Activated T-helper 1 cell treated with anti-CD3 and anti-CD28 coated beads, Interleukin-12 subunit alpha, Interleukin-12 subunit beta, Interleukin-2, Interleukin-4 antibody, amounts not matched to agents 30 ng/mL and 10 ng/mL and 1 ng/mL, durations not matched to agents 14 hours and 24 hours and 36 hours (primary cell): ENCODE results near the gene OR2T29. TPM values are rescaled to one million over a fixed set of nuclear protein-coding genes. Genes with fewer than 3 reads are reported as not detected.
"Not testable (repeated sequence)": the region's sequence is repeated elsewhere in the genome, so short reads cannot be mapped to it uniquely, and the experiment has no call there.

Experiments
- DNase-seq: peaks from one replicate; pipeline ENCODE4 v3.0.0; 2021; ENCODE audit warnings: low spot score
- H3K27ac Mint-ChIP-seq: one replicate; pipeline ENCODE4 v1.8.0; 2021; ENCODE audit warnings: mild to moderate bottlenecking, mixed read lengths
- H3K27me3 Mint-ChIP-seq: one replicate; pipeline ENCODE4 v1.8.0; 2022; ENCODE audit warnings: mild to moderate bottlenecking, moderate library complexity, mixed read lengths; ENCODE audit not compliant: insufficient read depth
- H3K36me3 Mint-ChIP-seq: one replicate; pipeline ENCODE4 v1.8.0; 2021; ENCODE audit warnings: low read depth, mixed read lengths
- H3K4me1 Mint-ChIP-seq: one replicate; pipeline ENCODE4 v1.8.0; 2021; ENCODE audit warnings: low read depth, mixed read lengths
- H3K4me3 Mint-ChIP-seq: one replicate; pipeline ENCODE4 v1.8.0; 2021; ENCODE audit warnings: mild to moderate bottlenecking, moderate library complexity, mixed read lengths
- H3K9me3 Mint-ChIP-seq: one replicate; pipeline ENCODE4 v1.8.0; 2021; ENCODE audit warnings: mixed read lengths
- intact Hi-C: fragments of 100-400 bp; cut with micrococcal nuclease; formaldehyde crosslinking; loops from one replicate; pipeline ENCODE4 v1.15.1; 2024
- total RNA-seq: library from RNA; stranded (reverse); gene quantifications from 2 replicates; pipeline ENCODE4 v1.2.3, GENCODE V29; 2022

OR2T29 gene, protein sequence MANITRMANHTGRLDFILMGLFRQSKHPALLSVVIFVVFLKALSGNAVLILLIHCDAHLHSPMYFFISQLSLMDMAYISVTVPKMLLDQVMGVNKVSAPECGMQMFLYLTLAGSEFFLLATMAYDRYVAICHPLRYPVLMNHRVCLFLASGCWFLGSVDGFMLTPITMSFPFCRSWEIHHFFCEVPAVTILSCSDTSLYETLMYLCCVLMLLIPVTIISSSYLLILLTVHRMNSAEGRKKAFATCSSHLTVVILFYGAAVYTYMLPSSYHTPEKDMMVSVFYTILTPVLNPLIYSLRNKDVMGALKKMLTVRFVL
- total RNA-seq = not detected in 2 replicates

- DNase-seq, H3K36me3 Mint-ChIP-seq, H3K4me1 Mint-ChIP-seq, H3K9me3 Mint-ChIP-seq, H3K27ac Mint-ChIP-seq, H3K4me3 Mint-ChIP-seq, intact Hi-C loops, H3K27me3 Mint-ChIP-seq: not testable (repeated sequence)
Measured at GRCh38 chr1:248562672-248563071, at the start of gene OR2T29. TSS of gene OR2T29 (minus strand) at chr1:248562772. CDS start at chr1:248559491, 3,281 bp downstream.

- no peaks in the 10 kb centered on the region for H3K9me3 Mint-ChIP-seq
- no peaks in the 10 kb centered on the region for H3K27me3 Mint-ChIP-seq
- intact Hi-C loops = loop anchor here (10.0 kb wide), 1 partner anchor 207 kb away; the partner anchor contains the start of gene OR2T1
- no peak for DNase-seq
- no peak overlapping the region for H3K4me3 Mint-ChIP-seq
- H3K4me1 Mint-ChIP-seq = peaks cover 19% of the 10 kb centered on the region
- H3K27ac Mint-ChIP-seq = peak overlapping the region; percentile 44
- no peaks in the 10 kb centered on the region for H3K36me3 Mint-ChIP-seq
Measured at GRCh38 chr1:248611883-248612414, 49.4 kb upstream of the OR2T29 start.

- Mint-ChIP-seq H3K36me3 (no peaks in the 10 kb centered on the region), H3K4me1 (peaks cover 19% of the 10 kb centered on the region), H3K27ac (no peak overlapping the region), H3K4me3 (no peak overlapping the region), H3K27me3 (no peaks in the 10 kb centered on the region), H3K9me3 (no peaks in the 10 kb centered on the region)
- no peak for DNase-seq
- intact Hi-C loops = loop anchor here (10.0 kb wide), 1 partner anchor 206 kb away; the partner anchor contains the start of gene OR2T1
Measured at GRCh38 chr1:248610301-248610700, 47.7 kb upstream of the OR2T29 start.

DNA sequence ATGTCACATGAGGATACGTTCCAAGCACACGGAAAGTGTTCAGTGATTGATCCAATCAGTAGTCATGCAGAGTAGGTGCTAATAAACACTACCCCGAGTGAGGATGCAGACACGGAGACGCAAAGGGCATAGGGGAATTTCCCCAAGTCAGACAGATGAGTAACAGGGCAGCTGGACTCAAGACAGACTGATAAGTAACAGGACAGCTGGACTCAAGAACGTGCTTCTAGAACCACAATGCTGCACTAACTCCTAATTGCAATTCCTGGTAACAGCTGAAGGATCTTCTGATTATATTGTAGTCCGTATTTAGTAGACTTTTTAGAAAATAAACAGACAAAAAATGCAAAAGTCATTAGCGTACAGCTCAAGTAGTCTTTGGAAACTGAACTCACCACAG is 36.8 kb upstream of the OR2T29 start:
- Mint-ChIP-seq H3K4me1 (peaks cover 5% of the 10 kb centered on the region), H3K4me3 (no peak overlapping the region), H3K27ac (no peak overlapping the region), H3K36me3 (no peaks in the 10 kb centered on the region), H3K27me3 (no peaks in the 10 kb centered on the region), H3K9me3 (no peaks in the 10 kb centered on the region)
- no peak for DNase-seq
- intact Hi-C loops = no loop called here

DNA sequence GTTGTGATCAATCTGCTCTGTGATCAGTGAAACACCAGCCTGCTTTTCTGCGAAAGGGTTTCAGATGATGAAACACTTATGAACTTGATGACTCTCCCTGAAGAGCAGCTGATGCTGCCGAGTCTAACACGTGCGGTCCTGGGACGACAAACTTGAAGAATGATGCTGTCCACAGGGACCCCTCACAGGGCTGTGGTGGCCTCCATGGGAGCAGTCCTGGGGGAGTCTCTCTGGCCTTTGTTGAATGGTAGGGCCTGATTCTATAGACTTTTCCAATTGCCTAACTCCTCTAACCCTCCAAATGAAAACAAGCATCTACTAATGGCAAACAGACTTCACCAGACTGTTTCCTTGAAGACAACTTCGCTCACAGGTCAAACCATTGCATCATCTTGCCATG is 35.0 kb upstream of the OR2T29 start, which contains the start of gene OR2T10:
OR2T10 (minus strand) TSS at position 112 of the 400 bp plus-strand sequence. CDS start 3,932 bp downstream, outside the sequence.
- H3K9me3 Mint-ChIP-seq = no peaks in the 10 kb centered on the region
- no peaks in the 10 kb centered on the region for H3K36me3 Mint-ChIP-seq
- peaks cover 5% of the 10 kb centered on the region for H3K4me1 Mint-ChIP-seq
- no peak for DNase-seq
- no peaks in the 10 kb centered on the region for H3K27me3 Mint-ChIP-seq
- intact Hi-C loops = no loop called here
- H3K27ac Mint-ChIP-seq = no peak within 1 kb of the TSS
- no peak within 1 kb of the TSS for H3K4me3 Mint-ChIP-seq

- no peaks in the 10 kb centered on the region for H3K36me3 Mint-ChIP-seq
- no peaks in the 10 kb centered on the region for H3K9me3 Mint-ChIP-seq
- H3K4me1 Mint-ChIP-seq = peaks cover 5% of the 10 kb centered on the region
- no peak overlapping the region for H3K27ac Mint-ChIP-seq
- H3K4me3 Mint-ChIP-seq = no peak overlapping the region
- no peak for DNase-seq
- intact Hi-C loops = no loop called here
- H3K27me3 Mint-ChIP-seq = no peaks in the 10 kb centered on the region
Measured at GRCh38 chr1:248596615-248597014, 34.0 kb upstream of the OR2T29 start.

DNA sequence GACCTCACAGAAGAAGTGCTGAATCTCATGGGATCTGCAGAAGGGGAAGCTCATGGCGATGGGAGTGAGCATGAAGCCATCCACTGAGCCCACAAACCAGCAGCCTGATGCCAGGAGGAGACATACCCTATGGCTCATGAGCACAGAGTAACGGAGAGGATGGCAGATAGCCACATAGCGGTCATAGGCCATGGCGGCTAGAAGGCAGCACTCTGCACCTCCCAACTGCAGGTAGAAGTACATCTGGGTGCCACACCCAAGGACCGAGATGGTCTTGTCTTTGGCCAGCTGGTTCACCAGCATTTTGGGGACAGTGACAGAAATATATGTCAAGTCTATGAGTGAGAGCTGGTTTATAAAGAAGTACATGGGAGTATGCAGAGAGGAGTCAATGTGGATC is 30.7 kb upstream of the OR2T29 start:
- Mint-ChIP-seq H3K4me3 (no peak overlapping the region), H3K27me3 (no peaks in the 10 kb centered on the region), H3K9me3 (no peaks in the 10 kb centered on the region), H3K36me3 (no peaks in the 10 kb centered on the region), H3K4me1 (peaks cover 5% of the 10 kb centered on the region), H3K27ac (no peak overlapping the region)
- DNase-seq = no peak
- intact Hi-C loops = no loop called here

DNA sequence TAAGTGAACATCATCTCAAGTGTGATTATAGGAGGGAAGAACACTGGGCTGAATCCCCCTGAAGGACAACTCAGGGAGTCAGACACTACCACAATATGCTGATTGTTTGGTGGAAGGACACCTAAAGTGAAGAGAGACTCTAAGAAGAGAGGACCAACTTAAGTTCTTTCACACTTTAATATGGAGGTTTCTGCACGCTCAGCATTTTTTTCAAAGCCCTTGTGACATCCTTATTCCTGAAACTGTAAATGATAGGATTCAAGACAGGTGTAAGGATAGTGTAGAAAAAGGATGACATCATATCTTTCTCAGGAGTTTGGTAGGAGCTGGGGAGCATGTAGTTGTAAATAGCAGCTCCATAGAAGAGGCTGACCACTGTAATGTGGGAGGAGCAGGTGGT is 30.1 kb upstream of the OR2T29 start:
- H3K36me3 Mint-ChIP-seq = no peaks in the 10 kb centered on the region
- no peak for DNase-seq
- H3K9me3 Mint-ChIP-seq = no peaks in the 10 kb centered on the region
- intact Hi-C loops = no loop called here
- no peak overlapping the region for H3K27ac Mint-ChIP-seq
- no peak overlapping the region for H3K4me3 Mint-ChIP-seq
- H3K4me1 Mint-ChIP-seq = peaks cover 5% of the 10 kb centered on the region
- H3K27me3 Mint-ChIP-seq = peaks cover 1% of the 10 kb centered on the region

GRCh38 chr1:248590055-248590454 is 27.5 kb upstream of the OR2T29 start:
- H3K27me3 Mint-ChIP-seq = peaks cover 3% of the 10 kb centered on the region
- H3K4me1 Mint-ChIP-seq = no peaks in the 10 kb centered on the region
- H3K36me3 Mint-ChIP-seq = no peaks in the 10 kb centered on the region
- no peak overlapping the region for H3K27ac Mint-ChIP-seq
- DNase-seq = no peak
- intact Hi-C loops = no loop called here
- no peaks in the 10 kb centered on the region for H3K9me3 Mint-ChIP-seq
- H3K4me3 Mint-ChIP-seq = no peak overlapping the region

- H3K4me1 Mint-ChIP-seq = peaks cover 7% of the 10 kb centered on the region
- H3K4me3 Mint-ChIP-seq = no peak overlapping the region
- no peak overlapping the region for H3K27ac Mint-ChIP-seq
- no peaks in the 10 kb centered on the region for H3K9me3 Mint-ChIP-seq
- intact Hi-C loops = no loop called here
- DNase-seq = no peak
- H3K27me3 Mint-ChIP-seq = peaks cover 3% of the 10 kb centered on the region
- H3K36me3 Mint-ChIP-seq = no peaks in the 10 kb centered on the region
Measured at GRCh38 chr1:248589334-248589733, 26.8 kb upstream of the OR2T29 start.

DNA sequence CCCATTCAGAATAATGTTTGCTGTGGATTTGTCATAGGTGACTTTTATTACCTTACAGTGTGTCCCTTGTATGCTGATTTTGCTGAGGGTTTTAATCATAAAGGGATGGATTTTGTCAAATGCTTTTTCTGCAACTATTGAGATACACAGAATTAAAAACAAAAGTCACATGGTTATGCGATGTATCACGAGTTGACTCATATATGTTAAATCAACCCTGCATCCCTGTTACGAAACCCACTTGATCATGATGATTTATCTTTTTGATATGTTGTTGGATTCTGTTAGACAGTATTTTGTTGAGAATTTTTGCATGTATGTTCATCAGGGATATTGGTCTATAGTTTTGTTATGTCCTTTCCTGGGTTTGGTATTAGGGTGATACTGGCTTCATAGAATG is 22.7 kb upstream of the OR2T29 start:
- H3K4me1 Mint-ChIP-seq = peaks cover 9% of the 10 kb centered on the region
- intact Hi-C loops = no loop called here
- no peak for DNase-seq
- no peaks in the 10 kb centered on the region for H3K36me3 Mint-ChIP-seq
- H3K27ac Mint-ChIP-seq = no peak overlapping the region
- no peak overlapping the region for H3K4me3 Mint-ChIP-seq
- H3K27me3 Mint-ChIP-seq = peaks cover 3% of the 10 kb centered on the region
- H3K9me3 Mint-ChIP-seq = no peaks in the 10 kb centered on the region

GRCh38 chr1:248576260-248576980 is 13.8 kb upstream of the OR2T29 start:
- intact Hi-C loops = no loop called here
- Mint-ChIP-seq H3K36me3 (no peaks in the 10 kb centered on the region), H3K4me1 (peaks cover 7% of the 10 kb centered on the region), H3K27me3 (no peaks in the 10 kb centered on the region), H3K27ac (no peak overlapping the region), H3K4me3 (no peak overlapping the region), H3K9me3 (no peaks in the 10 kb centered on the region)
- no peak for DNase-seq

DNA sequence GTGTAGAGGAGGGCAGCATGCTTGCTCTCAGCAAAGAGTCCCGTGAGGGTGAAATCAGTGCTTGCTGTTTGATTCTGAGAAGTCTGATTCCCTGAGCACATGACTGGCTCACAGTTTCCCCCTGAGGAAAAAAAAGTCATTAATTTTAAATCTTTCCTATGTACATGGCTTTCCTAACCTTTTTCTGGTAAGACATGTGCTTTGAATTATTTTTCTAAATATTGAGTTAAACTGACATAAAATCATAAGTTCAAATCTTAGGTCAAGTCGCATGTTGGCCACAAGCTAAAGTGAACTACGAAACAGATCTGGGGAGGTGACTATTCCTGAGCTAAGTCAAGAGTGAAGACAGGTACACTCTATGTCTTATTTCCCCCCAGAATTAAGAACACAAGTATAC is 12.1 kb upstream of the OR2T29 start, which contains the start of gene OR2T34:
OR2T34 (minus strand) TSS at position 101 of the 400 bp plus-strand sequence; CDS start at position 101, 0 bp downstream.
- intact Hi-C loops = loop anchor here (5.0 kb wide), 1 partner anchor 102 kb away; the partner anchor contains the start of gene OR2T3
- H3K27me3 Mint-ChIP-seq, H3K4me3 Mint-ChIP-seq, H3K36me3 Mint-ChIP-seq, DNase-seq, H3K9me3 Mint-ChIP-seq, H3K4me1 Mint-ChIP-seq, H3K27ac Mint-ChIP-seq: not testable (repeated sequence)
